Endothelial cell of umbilical vein (primary cell): Measurements from ENCODE around the gene NKD2. TPM values are rescaled to one million over a fixed set of nuclear protein-coding genes. Genes with fewer than 3 reads are reported as not detected.

Experiments used
- BruUV-seq: library from RNA; stranded (reverse); fragments of 400-500 nt; replicated peaks from 2 replicates; lab custom pipeline; 2021; lab: Mats Ljungman, UMichigan
- CTCF ChIA-PET: fragments of 300-600, 350-600 bp; sonication (Branson Sonifier 250); formaldehyde crosslinking; loops from one replicate; lab custom pipeline; 2021; ENCODE audit warnings: antibody characterized with exemption, inconsistent platforms; lab: Charles Lee
- POLR2A ChIA-PET: fragments of 300-600, 350-600 bp; sonication (Branson Sonifier 250); formaldehyde crosslinking; loops from one replicate; lab custom pipeline; 2021; ENCODE audit warnings: antibody characterized with exemption, inconsistent platforms; lab: Charles Lee
- DNase-seq: peaks from one replicate; pipeline ENCODE4 v3.0.0-alpha.2; 2011; ENCODE audit warnings: low read depth, low spot score
- FAIRE-seq: peaks from 2 replicates; lab custom pipeline; 2011; peaks lifted over from hg19 to GRCh38; lab: Jason Lieb, UNC
- H2AFZ ChIP-seq: 2 replicates; pipeline ENCODE4 v1.6.0; 2012; ENCODE audit warnings: low read depth, low read length, control low read depth, inconsistent platforms
- H3K27ac ChIP-seq: 2 replicates; pipeline ENCODE4 v1.5.1; 2011; ENCODE audit warnings: low read depth, mild to moderate bottlenecking, control low read depth, low read length, moderate library complexity; ENCODE audit not compliant: insufficient read depth
- H3K27me3 ChIP-seq, 2 experiments: 2 replicates each; pipeline versions ENCODE4 v1.6.0 to v1.6.1; 2011; ENCODE audit warnings: low read length in 2 of 2, mixed read lengths in 1 of 2; ENCODE audit not compliant: control insufficient read depth in 2 of 2, insufficient read depth in 2 of 2
- H3K36me3 ChIP-seq, 2 experiments: 2 replicates in 1 of 2; 3 replicates in 1 of 2; pipeline ENCODE4 v1.5.1; 2011; ENCODE audit warnings: low read length in 2 of 2, mild to moderate bottlenecking in 1 of 2, moderate library complexity in 1 of 2; ENCODE audit not compliant: control insufficient read depth in 2 of 2, insufficient read depth in 2 of 2; ENCODE audit errors: extremely low read depth in 1 of 2
- H3K4me1 ChIP-seq: 3 replicates; pipeline ENCODE4 v1.5.1; 2011; ENCODE audit warnings: mild to moderate bottlenecking, low read length; ENCODE audit not compliant: control insufficient read depth, insufficient read depth; ENCODE audit errors: extremely low read depth
- H3K4me2 ChIP-seq: 2 replicates; pipeline ENCODE4 v1.6.1; 2011; ENCODE audit warnings: low read length, control low read depth, mixed read lengths; ENCODE audit not compliant: insufficient read depth
- H3K4me3 ChIP-seq, 3 experiments: fragments of 200-600 bp in 1 of 3; sonication (generic), shearing (Covaris generic) in 1 of 3; replicated peaks in 1 of 3; 2 replicates each; pipeline ENCODE4 v1.5.1; 2011 to 2016; ENCODE audit warnings: control low read depth in 3 of 3, low read length in 3 of 3, mild to moderate bottlenecking in 2 of 3, inconsistent platforms in 1 of 3, low read depth in 1 of 3, moderate library complexity in 1 of 3; ENCODE audit not compliant: insufficient read depth in 1 of 3
- H3K79me2 ChIP-seq: 2 replicates; pipeline ENCODE4 v1.6.0; 2012; ENCODE audit warnings: low read length, inconsistent platforms; ENCODE audit not compliant: control insufficient read depth, insufficient read depth
- H3K9ac ChIP-seq: replicated peaks from 2 replicates; pipeline ENCODE3; 2011; ENCODE audit warnings: low read length, control low read depth; ENCODE audit not compliant: insufficient read depth; ENCODE audit errors: extremely low read depth
- H3K9me1 ChIP-seq: replicated peaks from 3 replicates; pipeline ENCODE4 v1.6.0; 2011; ENCODE audit warnings: mild to moderate bottlenecking, low read length; ENCODE audit not compliant: control insufficient read depth, insufficient read depth; ENCODE audit errors: extremely low read depth
- H3K9me3 ChIP-seq: replicated peaks from 2 replicates; pipeline ENCODE4 v1.5.1; 2012; ENCODE audit warnings: low read length, inconsistent platforms; ENCODE audit not compliant: control insufficient read depth, insufficient read depth
- H4K20me1 ChIP-seq: replicated peaks from 2 replicates; pipeline ENCODE3; 2011; ENCODE audit warnings: mild to moderate bottlenecking, low read length; ENCODE audit not compliant: control insufficient read depth, insufficient read depth; ENCODE audit errors: extremely low read depth
- CTCF ChIP-seq, 2 donors: IDR thresholded peaks; 1 replicate in 1 of 2; 2 replicates in 1 of 2; pipeline ENCODE4 v1.5.1; 2011; ENCODE audit warnings: low read length in 2 of 2, mild to moderate bottlenecking in 2 of 2, moderate library complexity in 2 of 2, control low read depth in 1 of 2, inconsistent platforms in 1 of 2, low read depth in 1 of 2; ENCODE audit not compliant: insufficient read depth in 1 of 2; ENCODE audit errors: extremely low read depth in 1 of 2
- EZH2 ChIP-seq: IDR thresholded peaks from 2 replicates; pipeline ENCODE4 v1.6.1; 2012; ENCODE audit warnings: borderline replicate concordance, low read depth, mild to moderate bottlenecking, moderate library complexity, low read length, inconsistent platforms; ENCODE audit not compliant: severe bottlenecking
- FOS ChIP-seq: IDR thresholded peaks from 2 replicates; pipeline ENCODE4 v1.6.1; 2011; ENCODE audit warnings: mild to moderate bottlenecking, low read length, moderate library complexity, borderline replicate concordance; ENCODE audit not compliant: insufficient read depth
- GATA2 ChIP-seq: IDR thresholded peaks from 2 replicates; pipeline ENCODE4 v1.7.0; 2011; ENCODE audit warnings: low read depth, mild to moderate bottlenecking, moderate library complexity, mixed read lengths, low read length; ENCODE audit not compliant: insufficient read length, insufficient read depth
- JUN ChIP-seq: IDR thresholded peaks from 2 replicates; pipeline ENCODE4 v1.6.1; 2011; ENCODE audit warnings: borderline replicate concordance, low read depth; ENCODE audit not compliant: insufficient read length, insufficient read depth
- POLR2A ChIP-seq: IDR thresholded peaks from 2 replicates; pipeline ENCODE4 v1.6.1; 2012; ENCODE audit warnings: low read depth, mild to moderate bottlenecking, control low read depth, low read length
- POLR2AphosphoS5 ChIP-seq: IDR thresholded peaks from 2 replicates; pipeline ENCODE4 v1.6.1; 2012; ENCODE audit warnings: low read depth, mild to moderate bottlenecking, control low read depth, low read length, moderate library complexity; ENCODE audit not compliant: insufficient read depth
- dilution Hi-C: fragments of 300-500 bp; cut with MboI; formaldehyde crosslinking; loops from one replicate; pipeline ENCODE4 v1.15.0; 2019; ENCODE audit warnings: low sequenced_read_pairs; ENCODE audit not compliant: extremely low pct_ligation_motif_present
- intact Hi-C: fragments of 100-400 bp; cut with micrococcal nuclease; formaldehyde crosslinking; loops from one replicate; pipeline ENCODE4 v1.10.0; 2022
- polyA plus RNA-seq, 4 experiments: library from polyadenylated mRNA; depleted of rRNA in 3 of 4; stranded (reverse) in 3 of 4; unstranded in 1 of 4; fragments of >200 nt; gene quantifications; 2 replicates each; pipeline versions ENCODE4 v1.2.1 to v1.2.3, GENCODE V29; 2011 to 2012; ENCODE audit warnings: missing spikeins in 1 of 4
- total RNA-seq: library from RNA; stranded (reverse); gene quantifications from 2 replicates; pipeline ENCODE4 v1.2.3, GENCODE V29; 2021
- TF ChIP-seq, protein P1 (sequence below): IDR thresholded peaks from 2 replicates; pipeline ENCODE4 v1.6.1; 2011; ENCODE audit not compliant: insufficient read depth, insufficient read length

NKD2 gene
- total and polyA plus RNA-seq, 2 donors (not counting 3 experiments of a cell fraction or from before 2014, with no cell fraction given): 0.08 TPM; not detected in 1

DNA sequence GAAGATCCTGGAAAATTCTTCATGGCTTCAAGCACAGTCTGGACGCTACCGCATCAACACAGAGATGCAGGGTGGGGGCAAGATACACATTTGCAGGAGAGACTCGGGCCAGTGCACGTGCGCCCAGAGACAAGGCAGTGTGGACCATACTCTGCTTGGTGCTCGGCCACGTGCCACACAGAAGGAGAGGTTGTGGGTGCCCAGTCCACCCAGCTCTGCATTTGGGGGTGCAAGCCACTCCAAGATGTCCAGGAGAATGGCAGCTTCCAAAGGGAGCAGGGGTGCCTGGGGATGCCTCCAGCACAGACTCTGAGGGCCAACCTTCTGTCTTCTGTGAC, 4.3 kb downstream of the NKD2 start:
- intact Hi-C loops: no loop called here
- no TSS peak for BruUV-seq
- no peak for TF ChIP-seq FOS
- no peak for TF ChIP-seq EZH2
- no peak for TF ChIP-seq POLR2A
- TF ChIP-seq, protein P1, sequence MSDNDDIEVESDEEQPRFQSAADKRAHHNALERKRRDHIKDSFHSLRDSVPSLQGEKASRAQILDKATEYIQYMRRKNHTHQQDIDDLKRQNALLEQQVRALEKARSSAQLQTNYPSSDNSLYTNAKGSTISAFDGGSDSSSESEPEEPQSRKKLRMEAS: no peak
- no peak for TF ChIP-seq CTCF (IDR thresholded peaks at IDR 0.05; ENCODE audit: extremely low read depth in 1 of 2, insufficient read depth in 1 of 2, low read depth in 1 of 2, low read length in 2 of 2)
- TF ChIP-seq GATA2: no peak
- TF ChIP-seq POLR2AphosphoS5: no peak
- TF ChIP-seq JUN: no peak
- dilution Hi-C loops: no loop called here
- Histone ChIP-seq H3K79me2 (no peaks in the 10 kb centered on the region), H2AFZ (no peak overlapping the region), H3K4me1 (no peaks in the 10 kb centered on the region), H3K4me2 (no peak overlapping the region), H3K4me3 (no peak overlapping the region), H3K27ac (no peak overlapping the region), H3K9me1 (no peaks in the 10 kb centered on the region), H3K36me3 (no peaks in the 10 kb centered on the region), H3K9me3 (no peaks in the 10 kb centered on the region), H3K27me3 (peaks cover 17 to 19% of the 10 kb centered on the region in 2 experiments), H4K20me1 (no peaks in the 10 kb centered on the region), H3K9ac (no peak overlapping the region)
- DNase-seq (no peak), FAIRE-seq (no peak)
- ChIA-PET POLR2A (interaction anchor here (0.6 kb wide), 1 partner anchor 274 kb away, joined by 3 read pairs; no protein-coding TSS in a partner anchor), CTCF (interaction anchor here (1.1 kb wide), 1 partner anchor 10 kb away, joined by 4 read pairs; no protein-coding TSS in a partner anchor)
